Gastroesophageal sphincter (tissue), 4 donors: ENCODE data around the gene DOK7. TPM values are rescaled to one million over a fixed set of nuclear protein-coding genes. Genes with fewer than 3 reads are reported as not detected.

Source experiments
- ATAC-seq: fragments of 150-250 bp; one replicate; pipeline ENCODE4 v1.9.1; 2016; ENCODE audit warnings: mild to moderate bottlenecking, moderate library complexity
- H3K27ac ChIP-seq, 4 donors: fragments of 200-600 bp; sonication (generic) in 3 of 4; 1 replicate in 3 of 4; 2 replicates in 1 of 4; pipeline ENCODE4 v1.5.1; 2016 to 2019
- H3K27me3 ChIP-seq: fragments of 200-600 bp; sonication (generic); one replicate; pipeline ENCODE4 v1.5.1; 2019
- H3K36me3 ChIP-seq, 2 donors: fragments of 200-600 bp; sonication (generic); one replicate each; pipeline ENCODE4 v1.5.1; 2019; ENCODE audit warnings: control low read depth in 1 of 2
- H3K4me1 ChIP-seq, 3 donors: fragments of 200-600 bp; sonication (generic); 1 replicate in 2 of 3; 2 replicates in 1 of 3; pipeline ENCODE4 v1.5.1; 2016 to 2019; ENCODE audit warnings: control low read depth in 2 of 3
- H3K4me3 ChIP-seq, 2 donors: fragments of 200-600 bp; sonication (generic); one replicate each; pipeline ENCODE4 v1.5.1; 2019; ENCODE audit warnings: mild to moderate bottlenecking in 1 of 2, moderate library complexity in 1 of 2
- H3K9me3 ChIP-seq, 3 donors: fragments of 200-600 bp; sonication (generic); one replicate each; pipeline ENCODE4 v1.5.1; 2017 to 2019; ENCODE audit warnings: control low read depth in 2 of 3
- EP300 ChIP-seq: sonication (generic); formaldehyde crosslinking; IDR thresholded peaks from one replicate; pipeline ENCODE4 v1.6.1; 2017; ENCODE audit warnings: antibody characterized with exemption, mild to moderate bottlenecking
- POLR2A ChIP-seq, 2 donors: fragments of 450-650 bp; IDR thresholded peaks; one replicate each; pipeline ENCODE4 v1.6.1; 2017; ENCODE audit warnings: antibody characterized with exemption in 2 of 2, mild to moderate bottlenecking in 2 of 2, moderate library complexity in 1 of 2
- POLR2AphosphoS5 ChIP-seq: sonication (generic); formaldehyde crosslinking; IDR thresholded peaks from one replicate; pipeline ENCODE4 v1.6.1; 2017; ENCODE audit warnings: antibody characterized with exemption
- whole genome bisulfite sequencing, 2 donors: methylation state at CpG; one replicate each; pipeline ENCODE4 v1.1.5; 2018; ENCODE audit warnings: low coverage in 1 of 2; 5-methylcytosine and 5-hydroxymethylcytosine counted together
- total RNA-seq, 4 donors: library from RNA; depleted of rRNA; stranded (reverse); fragments of >200 nt; gene quantifications; one replicate each; pipeline ENCODE4 v1.1.0, GENCODE V29; 2016
- TF ChIP-seq, protein P1 (sequence below), 4 experiments: fragments of 200-600 bp in 2 of 4; fragments of 450-650 bp in 2 of 4; sonication (generic) in 1 of 4; IDR thresholded peaks; one replicate each; pipeline ENCODE4 v1.5.1; 2017 to 2019; ENCODE audit warnings: antibody characterized with exemption in 4 of 4, mild to moderate bottlenecking in 2 of 4, moderate library complexity in 2 of 4

Gene DOK7
- total RNA-seq, 4 donors from 2014 or later: 0.32 to 5.3 (median 2.8) TPM

DNA sequence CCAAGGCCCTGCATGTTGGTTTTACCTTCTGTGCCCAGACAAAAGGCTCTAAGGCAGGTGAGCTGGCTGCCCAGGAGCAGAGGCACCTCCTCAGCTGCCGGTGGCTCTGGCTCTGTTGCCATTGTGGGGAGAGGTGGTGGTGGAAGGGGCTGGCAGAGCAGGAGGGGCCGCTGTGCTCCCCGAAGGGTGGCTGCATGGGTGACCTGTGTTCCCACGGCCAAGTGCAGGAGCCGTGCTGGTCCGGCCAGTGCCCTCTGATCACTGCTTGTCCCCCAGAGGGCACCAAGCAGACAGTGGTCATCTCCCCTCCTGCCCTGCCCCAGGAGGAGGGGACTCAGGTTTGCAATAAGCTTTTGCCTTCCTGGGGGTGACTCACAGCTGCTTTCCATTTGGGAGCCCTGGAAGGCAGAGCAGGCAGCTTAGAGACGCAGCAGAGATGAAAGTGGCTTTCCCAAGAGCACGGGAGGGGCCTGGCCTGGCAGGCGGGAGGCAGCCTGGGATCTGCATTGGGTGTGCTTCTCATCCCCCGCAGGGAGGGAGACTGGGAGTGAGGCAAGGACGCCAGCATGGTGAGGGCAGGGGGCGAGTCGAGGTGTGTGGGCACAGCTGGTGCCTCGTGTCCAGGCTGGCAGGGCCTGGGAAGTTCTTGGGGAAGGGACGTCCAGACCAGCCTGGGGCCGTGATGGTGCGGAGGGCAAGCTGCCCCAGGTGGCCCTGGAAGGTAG lies 28.7 kb downstream of the DOK7 start:
- Histone ChIP-seq H3K4me1 (no peaks in the 10 kb centered on the region), H3K36me3 (peaks cover 0 to 10% of the 10 kb centered on the region in 2 donors), H3K9me3 (no peaks in the 10 kb centered on the region), H3K27ac (no peak overlapping the region), H3K4me3 (no peak overlapping the region), H3K27me3 (peaks cover 90% of the 10 kb centered on the region)
- TF ChIP-seq, protein P1, sequence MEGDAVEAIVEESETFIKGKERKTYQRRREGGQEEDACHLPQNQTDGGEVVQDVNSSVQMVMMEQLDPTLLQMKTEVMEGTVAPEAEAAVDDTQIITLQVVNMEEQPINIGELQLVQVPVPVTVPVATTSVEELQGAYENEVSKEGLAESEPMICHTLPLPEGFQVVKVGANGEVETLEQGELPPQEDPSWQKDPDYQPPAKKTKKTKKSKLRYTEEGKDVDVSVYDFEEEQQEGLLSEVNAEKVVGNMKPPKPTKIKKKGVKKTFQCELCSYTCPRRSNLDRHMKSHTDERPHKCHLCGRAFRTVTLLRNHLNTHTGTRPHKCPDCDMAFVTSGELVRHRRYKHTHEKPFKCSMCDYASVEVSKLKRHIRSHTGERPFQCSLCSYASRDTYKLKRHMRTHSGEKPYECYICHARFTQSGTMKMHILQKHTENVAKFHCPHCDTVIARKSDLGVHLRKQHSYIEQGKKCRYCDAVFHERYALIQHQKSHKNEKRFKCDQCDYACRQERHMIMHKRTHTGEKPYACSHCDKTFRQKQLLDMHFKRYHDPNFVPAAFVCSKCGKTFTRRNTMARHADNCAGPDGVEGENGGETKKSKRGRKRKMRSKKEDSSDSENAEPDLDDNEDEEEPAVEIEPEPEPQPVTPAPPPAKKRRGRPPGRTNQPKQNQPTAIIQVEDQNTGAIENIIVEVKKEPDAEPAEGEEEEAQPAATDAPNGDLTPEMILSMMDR (IDR thresholded peaks at IDR 0.05): no peak
- no peak for TF ChIP-seq EP300
- no peak for TF ChIP-seq POLR2AphosphoS5
- no peak for TF ChIP-seq POLR2A (IDR thresholded peaks at IDR 0.05)
- WGBS, 2 donors: 62% methylated on average over 8 of the region's 17 CpGs; no CpG with 5 or more reads in 1 of the 2 donors
- no peak for ATAC-seq

DNA sequence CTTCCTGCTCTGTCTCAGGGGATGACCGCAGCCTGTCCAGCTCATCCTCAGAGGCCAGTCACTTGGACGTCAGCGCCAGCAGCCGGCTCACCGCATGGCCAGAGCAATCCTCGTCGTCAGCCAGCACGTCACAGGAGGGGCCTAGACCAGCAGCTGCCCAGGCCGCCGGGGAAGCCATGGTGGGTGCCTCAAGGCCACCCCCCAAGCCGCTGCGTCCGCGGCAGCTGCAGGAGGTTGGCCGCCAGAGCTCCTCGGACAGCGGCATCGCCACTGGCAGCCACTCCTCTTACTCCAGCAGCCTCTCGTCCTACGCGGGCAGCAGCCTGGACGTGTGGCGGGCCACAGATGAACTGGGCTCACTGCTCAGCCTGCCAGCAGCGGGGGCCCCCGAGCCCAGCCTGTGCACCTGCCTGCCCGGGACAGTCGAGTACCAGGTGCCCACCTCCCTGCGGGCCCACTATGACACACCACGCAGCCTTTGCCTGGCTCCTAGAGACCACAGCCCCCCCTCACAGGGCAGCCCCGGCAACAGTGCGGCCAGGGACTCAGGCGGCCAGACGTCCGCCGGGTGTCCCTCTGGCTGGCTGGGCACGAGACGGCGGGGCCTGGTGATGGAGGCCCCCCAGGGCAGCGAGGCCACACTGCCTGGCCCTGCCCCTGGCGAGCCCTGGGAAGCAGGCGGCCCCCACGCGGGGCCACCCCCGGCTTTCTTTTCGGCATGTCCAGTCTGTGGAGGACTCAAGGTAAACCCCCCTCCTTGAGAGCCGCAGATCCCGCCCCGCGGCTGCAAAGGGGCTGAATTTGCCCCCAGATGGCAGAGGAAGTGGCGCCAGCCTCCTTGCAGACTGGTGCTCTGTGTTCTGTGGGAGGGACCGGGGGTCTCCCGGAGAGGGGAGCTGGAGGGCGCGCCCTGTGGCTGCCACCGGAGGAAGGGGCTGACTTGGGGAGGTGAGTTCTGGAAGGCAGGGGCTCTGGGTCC lies 29.9 kb downstream of the DOK7 start:
- TF ChIP-seq, protein P1 (IDR thresholded peaks at IDR 0.05): no peak
- TF ChIP-seq POLR2A (IDR thresholded peaks at IDR 0.05) (no peak), EP300 (no peak), POLR2AphosphoS5 (no peak)
- no CpG with 5 or more reads among the region's 55 CpGs for WGBS, 2 donors
- no peak for ATAC-seq
- Histone ChIP-seq H3K27ac (no peak overlapping the region), H3K36me3 (peaks cover 0 to 10% of the 10 kb centered on the region in 2 donors), H3K4me3 (no peak overlapping the region), H3K9me3 (no peaks in the 10 kb centered on the region), H3K27me3 (peaks cover 79% of the 10 kb centered on the region), H3K4me1 (no peaks in the 10 kb centered on the region)

DNA sequence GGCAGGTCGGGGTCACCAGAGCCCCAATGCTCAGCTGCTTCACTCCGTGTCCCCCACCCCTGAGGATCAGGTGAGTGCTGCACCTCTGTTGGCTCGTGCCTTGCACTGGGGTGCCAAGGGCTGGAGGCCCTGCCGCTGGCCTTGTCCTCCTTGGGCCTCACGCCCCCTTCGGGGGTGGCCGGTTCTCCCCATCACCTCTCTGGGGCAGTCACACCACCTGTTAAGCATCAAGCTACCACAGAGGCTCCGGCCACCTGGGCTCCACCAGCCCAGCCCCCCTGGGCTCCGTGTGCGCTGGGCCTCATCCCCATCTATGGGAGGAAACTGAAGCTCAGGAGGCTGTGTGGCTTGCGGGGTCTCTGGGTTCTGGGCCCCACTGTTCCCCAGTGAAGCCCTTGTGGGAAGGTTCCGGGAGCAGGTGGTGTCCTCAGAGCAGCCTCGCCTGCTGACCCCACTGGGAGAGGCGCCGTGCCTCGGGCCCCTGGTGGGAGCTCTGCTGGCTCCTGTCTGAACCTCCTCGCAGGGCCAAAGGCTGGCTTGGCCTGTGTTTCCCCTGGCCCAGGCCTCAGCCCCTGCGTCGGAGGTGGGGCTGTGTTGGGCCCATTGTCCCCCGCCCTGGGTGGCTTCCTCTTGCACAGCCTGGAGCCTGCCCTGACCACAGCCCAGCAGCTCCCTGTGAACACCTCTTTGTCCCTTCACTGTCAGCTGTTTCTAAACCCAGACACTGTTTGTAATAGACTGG lies 30.8 kb downstream of the DOK7 start:
- peaks cover 0 to 10% of the 10 kb centered on the region in 2 donors for H3K36me3 ChIP-seq
- no peaks in the 10 kb centered on the region for H3K4me1 ChIP-seq
- ATAC-seq: peak; percentile 16
- H3K27ac ChIP-seq: no peak overlapping the region
- H3K4me3 ChIP-seq: no peak overlapping the region
- peaks cover 71% of the 10 kb centered on the region for H3K27me3 ChIP-seq
- TF ChIP-seq POLR2AphosphoS5: no peak
- TF ChIP-seq, protein P1 (IDR thresholded peaks at IDR 0.05): no peak
- TF ChIP-seq POLR2A (IDR thresholded peaks at IDR 0.05): no peak
- TF ChIP-seq EP300: no peak
- WGBS, 2 donors: no CpG with 5 or more reads among the region's 20 CpGs
- no peaks in the 10 kb centered on the region for H3K9me3 ChIP-seq

DNA sequence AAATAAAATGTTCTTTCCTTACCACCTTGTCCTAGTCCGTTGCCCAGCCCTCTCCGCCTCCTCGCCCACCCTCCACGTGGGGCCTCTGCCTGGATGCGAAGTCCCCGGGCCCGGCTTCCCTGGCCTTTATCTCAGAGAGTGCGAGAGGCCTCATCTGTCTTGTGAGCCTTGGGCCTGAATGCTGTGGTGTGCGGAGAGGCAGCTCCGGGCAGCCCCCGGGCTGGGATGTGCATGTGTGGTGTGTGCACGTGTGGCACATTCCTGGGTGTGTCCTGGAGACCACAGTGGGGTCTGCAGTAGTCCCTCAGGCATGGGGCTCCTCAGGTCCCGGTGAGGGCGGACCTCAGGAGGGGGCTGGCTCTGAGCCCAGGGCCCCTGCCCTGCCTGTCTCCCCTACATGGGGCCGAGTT lies 31.4 kb downstream of the DOK7 start:
- no peaks in the 10 kb centered on the region for H3K4me1 ChIP-seq
- TF ChIP-seq POLR2AphosphoS5 (no peak), EP300 (no peak), POLR2A (IDR thresholded peaks at IDR 0.05) (no peak)
- 40% methylated on average over 4 of the region's 15 CpGs; no CpG with 5 or more reads in 1 of the 2 donors for WGBS, 2 donors
- H3K4me3 ChIP-seq: no peak overlapping the region
- no peaks in the 10 kb centered on the region for H3K9me3 ChIP-seq
- H3K36me3 ChIP-seq: peaks cover 0 to 11% of the 10 kb centered on the region in 2 donors
- peaks cover 65% of the 10 kb centered on the region for H3K27me3 ChIP-seq
- no peak overlapping the region for H3K27ac ChIP-seq
- ATAC-seq: no peak
